Stimulated activated CD8-positive, alpha-beta memory T cell treated with anti-CD3 and anti-CD28 coated beads, Interleukin-15, amount 100 ng/mL, for 4 hours (primary cell): ENCODE measurements around the gene COL19A1.

Experiments
- DNase-seq, 2 donors: peaks; one replicate each; pipeline ENCODE4 v3.0.0-alpha.2; 2020; ENCODE audit warnings: low read depth in 2 of 2

Gene COL19A1

GRCh38 chr6:70059039-70059719, 192.8 kb downstream of the COL19A1 start:
- DNase-seq = no peak

GRCh38 chr6:70060680-70061079, 194.3 kb downstream of the COL19A1 start:
- no peak for DNase-seq

- no peak for DNase-seq
Observed at GRCh38 chr6:70061546-70061945, 195.2 kb downstream of the COL19A1 start.

- no peak for DNase-seq
Observed at GRCh38 chr6:70062010-70062409, 195.7 kb downstream of the COL19A1 start.

- no peak for DNase-seq
Observed at GRCh38 chr6:70072540-70073179, 206.3 kb downstream of the COL19A1 start.

- DNase-seq = no peak
Observed at GRCh38 chr6:70073637-70074036, 207.3 kb downstream of the COL19A1 start.

- DNase-seq = no peak
Observed at GRCh38 chr6:70079241-70079640, 212.9 kb downstream of the COL19A1 start.

GRCh38 chr6:70080443-70081070, 214.2 kb downstream of the COL19A1 start:
- no peak for DNase-seq

GRCh38 chr6:70082830-70083229, 216.5 kb downstream of the COL19A1 start:
- DNase-seq = no peak

- DNase-seq = no peak
Observed at GRCh38 chr6:70086806-70087205, 220.4 kb downstream of the COL19A1 start.

GRCh38 chr6:70094156-70094555, 227.8 kb downstream of the COL19A1 start:
- DNase-seq = no peak

- no peak for DNase-seq
Observed at GRCh38 chr6:70099732-70100131, 233.4 kb downstream of the COL19A1 start.

GRCh38 chr6:70103798-70104197, 237.4 kb downstream of the COL19A1 start:
- no peak for DNase-seq

- DNase-seq = no peak
Observed at GRCh38 chr6:70107852-70108629, 241.7 kb downstream of the COL19A1 start.

GRCh38 chr6:70110126-70111022, 244.0 kb downstream of the COL19A1 start:
- no peak for DNase-seq

GRCh38 chr6:70111737-70112136, 245.4 kb downstream of the COL19A1 start:
- DNase-seq = no peak

- DNase-seq = no peak
Observed at GRCh38 chr6:70112716-70113115, 246.4 kb downstream of the COL19A1 start.

GRCh38 chr6:70113171-70113570, 246.8 kb downstream of the COL19A1 start:
- no peak for DNase-seq

GRCh38 chr6:70118670-70119069, 252.3 kb downstream of the COL19A1 start:
- DNase-seq = no peak

GRCh38 chr6:70119218-70119835, 253.0 kb downstream of the COL19A1 start:
- DNase-seq = no peak

- DNase-seq = no peak
Observed at GRCh38 chr6:70124443-70124842, 258.1 kb downstream of the COL19A1 start.
